AG04449 (cell line): ENCODE measurements around the gene SMCHD1.

Source experiments
- CTCF ChIA-PET: fragments of 350-600 bp; formaldehyde crosslinking; extraction: SDS; loops from one replicate; lab custom pipeline; 2021; ENCODE audit warnings: antibody characterized with exemption; lab: Yijun Ruan, JAX
- POLR2A ChIA-PET: fragments of 400-600, 350-600 bp; formaldehyde crosslinking; extraction: SDS; loops from one replicate; lab custom pipeline; 2020; ENCODE audit warnings: antibody characterized with exemption, inconsistent platforms; lab: Yijun Ruan, JAX
- DNase-seq: peaks from one replicate; pipeline ENCODE4 v3.0.0-alpha.2; 2010; ENCODE audit warnings: low read depth, low spot score
- H3K4me3 ChIP-seq: 2 replicates; pipeline ENCODE4 v1.5.1; 2011; ENCODE audit warnings: low read depth, mild to moderate bottlenecking, control low read depth, low read length
- CTCF ChIP-seq: IDR thresholded peaks from one replicate; pipeline ENCODE4 v1.5.1; 2011; ENCODE audit warnings: mild to moderate bottlenecking, moderate library complexity, low read length, control low read depth, inconsistent platforms; ENCODE audit not compliant: insufficient read depth; ENCODE audit errors: missing control alignments

SMCHD1 gene

DNA sequence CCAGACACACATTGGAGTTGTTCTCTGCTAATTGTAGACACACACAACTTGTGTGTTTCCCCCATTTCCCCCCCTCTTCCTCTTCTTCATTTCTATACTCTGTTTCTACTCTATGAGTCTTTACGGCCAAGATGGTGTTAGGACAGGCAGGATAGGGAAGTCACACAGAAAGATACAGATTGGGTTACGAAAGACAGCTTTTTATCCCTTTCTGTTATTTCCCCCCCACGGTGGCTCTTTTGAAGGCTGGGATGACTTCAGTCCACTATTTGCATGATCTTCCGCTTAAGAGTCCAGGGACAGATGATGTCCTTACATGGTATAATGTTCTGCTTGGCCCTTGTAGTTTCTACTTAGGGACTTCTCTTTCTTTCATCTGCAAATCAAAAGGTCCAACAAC is 189.6 kb downstream of the SMCHD1 start:
- no peak overlapping the region for H3K4me3 ChIP-seq
- DNase-seq = no peak
- CTCF ChIA-PET = no interaction called here
- TF ChIP-seq CTCF = no peak
- POLR2A ChIA-PET = interaction anchor here (0.6 kb wide), 1 partner anchor 30 kb away, joined by 4 read pairs; no protein-coding TSS in a partner anchor

DNA sequence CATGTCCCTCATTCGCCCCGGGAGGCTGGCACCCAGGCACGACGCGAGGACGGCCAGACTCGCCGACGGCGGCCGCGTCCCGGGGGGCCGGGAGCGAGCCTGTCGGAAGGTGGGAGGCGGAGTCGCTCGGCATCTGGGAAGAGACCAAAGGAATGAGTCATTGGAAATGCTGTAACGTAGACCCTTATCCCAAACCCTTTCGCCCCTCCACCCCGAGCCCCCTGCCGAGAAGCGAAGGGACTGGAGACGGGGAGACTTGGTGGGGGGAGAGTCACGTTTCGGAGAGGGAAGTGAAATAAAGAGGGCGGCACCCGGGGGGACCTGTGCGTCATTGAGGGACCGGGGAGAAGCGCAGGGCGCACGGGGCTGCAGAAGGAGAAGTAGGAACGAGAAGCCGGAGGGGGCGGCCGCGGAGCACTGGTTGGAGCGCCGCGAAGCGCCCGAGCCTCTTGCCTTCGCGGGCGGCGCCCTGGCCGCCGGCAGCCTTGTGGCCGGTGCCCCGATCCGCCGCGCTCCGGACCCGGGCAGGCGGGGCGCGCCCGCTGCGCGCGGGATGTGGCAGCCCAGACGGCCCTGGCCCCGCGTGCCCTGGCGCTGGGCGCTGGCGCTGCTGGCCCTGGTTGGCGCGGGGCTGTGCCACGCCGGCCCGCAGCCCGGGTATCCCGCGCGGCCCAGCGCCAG is 191.2 kb downstream of the SMCHD1 start, which contains the start of gene EMILIN2:
Gene EMILIN2, plus strand, starts transcription at position 371 of the 681 bp plus-strand sequence. Its CDS starts 183 bp downstream, at position 554.
- TF ChIP-seq CTCF = no peak
- peak within 1 kb of the TSS; percentile 68 for H3K4me3 ChIP-seq
- no peak for DNase-seq
- ChIA-PET CTCF (no interaction called here), POLR2A (no interaction called here)

DNA sequence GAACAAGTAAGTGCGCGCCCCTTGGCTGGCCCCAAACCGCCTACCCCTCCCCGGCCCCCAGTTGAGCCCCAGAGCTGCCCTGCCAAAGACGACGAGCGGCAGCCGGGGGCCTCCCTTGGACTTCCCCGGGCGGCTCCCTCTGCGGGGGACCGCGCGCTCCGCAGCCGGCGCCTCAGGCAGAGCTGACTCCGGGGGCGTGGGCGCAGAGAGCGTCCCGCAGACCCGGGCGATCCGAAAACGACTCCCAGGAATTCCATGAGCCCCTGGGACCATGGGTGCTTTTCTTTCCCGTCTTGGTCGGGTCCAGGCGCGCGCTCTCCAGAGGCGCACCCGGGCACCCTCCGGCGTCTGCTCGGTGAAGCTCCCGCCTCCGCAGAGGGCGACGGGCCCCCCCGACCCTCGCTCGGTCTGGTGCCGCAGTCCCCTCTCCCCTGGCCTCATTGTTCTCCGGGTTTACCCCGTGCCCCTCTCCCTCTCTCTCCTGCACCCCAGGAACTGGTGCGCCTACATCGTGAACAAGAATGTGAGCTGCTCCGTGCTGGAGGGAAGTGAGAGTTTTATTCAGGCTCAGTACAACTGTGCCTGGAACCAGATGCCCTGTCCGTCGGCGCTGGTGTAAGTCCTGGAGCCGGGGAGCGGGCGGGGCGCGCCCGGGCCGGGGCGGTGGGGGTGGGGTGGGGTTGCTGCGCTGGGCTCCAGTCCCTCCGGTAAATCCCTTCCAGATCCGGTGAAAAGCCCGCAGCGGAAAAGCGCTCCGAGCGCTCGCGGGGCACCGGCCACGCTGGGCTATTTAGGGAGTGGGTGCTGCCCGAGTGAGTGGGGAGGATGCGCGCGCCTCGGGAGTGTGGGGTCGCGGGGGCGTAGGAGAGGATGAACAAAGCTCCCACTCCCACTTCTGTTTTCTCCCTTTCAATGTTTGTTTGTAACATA is 192.1 kb downstream of the SMCHD1 start:
- ChIA-PET CTCF (interaction anchor here (0.7 kb wide), 1 partner anchor 61 kb away, joined by 3 read pairs; no protein-coding TSS in a partner anchor), POLR2A (no interaction called here)
- no peak for DNase-seq
- H3K4me3 ChIP-seq = peak overlapping the region; percentile 68
- peak; percentile 21 for TF ChIP-seq CTCF

- no peak for TF ChIP-seq CTCF
- POLR2A ChIA-PET = no interaction called here
- peak overlapping the region; percentile 68 for H3K4me3 ChIP-seq
- CTCF ChIA-PET = interaction anchor here (0.7 kb wide), 1 partner anchor 60 kb away, joined by 3 read pairs; no protein-coding TSS in a partner anchor
- DNase-seq = no peak
Measured at GRCh38 chr18:2848247-2849246, 193.0 kb downstream of the SMCHD1 start.

DNA sequence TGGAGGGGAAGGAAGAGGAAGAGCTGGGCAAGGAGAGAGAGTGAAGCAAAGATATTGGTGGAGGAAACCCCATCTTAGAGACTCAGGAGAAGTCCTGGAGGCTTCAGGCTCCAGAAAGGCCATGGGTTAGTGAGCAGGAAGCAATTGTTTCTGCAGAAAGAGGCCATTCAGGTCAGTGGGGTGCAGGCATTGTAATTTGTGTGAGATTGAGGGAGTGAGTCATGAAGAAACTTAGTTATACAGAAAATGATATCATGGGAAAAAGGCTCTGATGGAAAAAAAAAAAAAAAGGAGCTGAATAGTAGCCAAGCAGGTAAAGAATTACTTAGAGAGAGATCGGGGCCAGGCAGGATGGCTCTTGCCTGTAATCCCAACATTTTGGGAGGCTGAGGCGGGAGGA is 195.3 kb downstream of the SMCHD1 start:
- ChIA-PET CTCF (no interaction called here), POLR2A (no interaction called here)
- DNase-seq = no peak
- no peak overlapping the region for H3K4me3 ChIP-seq
- no peak for TF ChIP-seq CTCF
